H9 (cell line): ENCODE results near the gene ZNF747. TPM values are rescaled to one million over a fixed set of nuclear protein-coding genes. Genes with fewer than 3 reads are reported as not detected.

ENCODE experiments used
- DNase-seq: peaks from one replicate; pipeline ENCODE4 v3.0.0-alpha.2; 2017
- H2AFZ ChIP-seq: one replicate; pipeline ENCODE4 v1.6.1; 2013; ENCODE audit warnings: mild to moderate bottlenecking, low read length, control low read depth, moderate library complexity
- H2AK5ac ChIP-seq: 2 replicates; pipeline ENCODE4 v1.6.1; 2013; ENCODE audit warnings: low read length, control low read depth, mixed read lengths; ENCODE audit not compliant: insufficient read length
- H2BK120ac ChIP-seq: one replicate; pipeline ENCODE4 v1.6.1; 2013; ENCODE audit warnings: low read depth, mild to moderate bottlenecking, low read length, control low read depth, inconsistent platforms; ENCODE audit not compliant: poor library complexity, severe bottlenecking
- H2BK12ac ChIP-seq: 2 replicates; pipeline ENCODE4 v1.6.1; 2013; ENCODE audit warnings: low read length, control low read depth, mixed read lengths, low read depth; ENCODE audit not compliant: insufficient read length
- H2BK15ac ChIP-seq: 2 replicates; pipeline ENCODE4 v1.6.1; 2013; ENCODE audit warnings: low read depth, low read length, control low read depth
- H2BK20ac ChIP-seq: one replicate; pipeline ENCODE4 v1.6.1; 2013; ENCODE audit warnings: low read depth, mild to moderate bottlenecking, low read length, control low read depth, inconsistent platforms; ENCODE audit not compliant: poor library complexity, severe bottlenecking
- H2BK5ac ChIP-seq: 2 replicates; pipeline ENCODE4 v1.6.1; 2013; ENCODE audit warnings: low read length, control low read depth, mixed read lengths; ENCODE audit not compliant: insufficient read length
- H3K14ac ChIP-seq: 2 replicates; pipeline ENCODE4 v1.6.1; 2013; ENCODE audit warnings: low read length, control low read depth; ENCODE audit not compliant: insufficient read depth
- H3K18ac ChIP-seq: 2 replicates; pipeline ENCODE4 v1.6.1; 2013; ENCODE audit warnings: low read depth, mild to moderate bottlenecking, mixed read lengths, low read length, control low read depth; ENCODE audit not compliant: insufficient read length
- H3K23ac ChIP-seq: 2 replicates; pipeline ENCODE4 v1.6.1; 2013; ENCODE audit warnings: low read length, control low read depth, mixed read lengths, low read depth; ENCODE audit not compliant: insufficient read length
- H3K23me2 ChIP-seq: 2 replicates; pipeline ENCODE4 v1.6.1; 2013; ENCODE audit warnings: low read depth, mild to moderate bottlenecking, mixed read lengths, low read length, control low read depth; ENCODE audit not compliant: insufficient read length, poor library complexity, severe bottlenecking
- H3K27ac ChIP-seq: 2 replicates; pipeline ENCODE4 v1.5.1; 2013; ENCODE audit warnings: low read length, control low read depth, mixed read lengths, low read depth; ENCODE audit not compliant: insufficient read length
- H3K27me3 ChIP-seq: 2 replicates; pipeline ENCODE4 v1.6.1; 2013; ENCODE audit warnings: low read length, control low read depth, inconsistent platforms; ENCODE audit not compliant: insufficient read depth
- H3K4ac ChIP-seq: 2 replicates; pipeline ENCODE4 v1.6.1; 2013; ENCODE audit warnings: low read depth, mild to moderate bottlenecking, control low read depth, inconsistent platforms, low read length, moderate library complexity
- H3K4me1 ChIP-seq: 2 replicates; pipeline ENCODE4 v1.6.1; 2013; ENCODE audit warnings: low read length, control low read depth, inconsistent platforms; ENCODE audit not compliant: insufficient read depth
- H3K4me2 ChIP-seq: 2 replicates; pipeline ENCODE4 v1.6.1; 2013; ENCODE audit warnings: low read length, control low read depth, mixed read lengths; ENCODE audit not compliant: insufficient read length, insufficient read depth
- H3K56ac ChIP-seq: 2 replicates; pipeline ENCODE4 v1.6.1; 2013; ENCODE audit warnings: low read depth, mild to moderate bottlenecking, mixed read lengths, low read length, control low read depth; ENCODE audit not compliant: insufficient read length
- H3K79me1 ChIP-seq: 2 replicates; pipeline ENCODE4 v1.6.1; 2013; ENCODE audit warnings: low read depth, mild to moderate bottlenecking, moderate library complexity, low read length, control low read depth, inconsistent platforms; ENCODE audit not compliant: insufficient read depth, poor library complexity, severe bottlenecking
- H3K79me2 ChIP-seq: 2 replicates; pipeline ENCODE4 v1.6.1; 2013; ENCODE audit warnings: low read length, control low read depth, inconsistent platforms; ENCODE audit not compliant: insufficient read depth
- H3K9ac ChIP-seq: 2 replicates; pipeline ENCODE4 v1.6.1; 2013; ENCODE audit warnings: low read length, control low read depth, mixed read lengths; ENCODE audit not compliant: insufficient read length; ENCODE audit errors: extremely low read depth
- H3K9me3 ChIP-seq: one replicate; pipeline ENCODE4 v1.6.1; 2013; ENCODE audit warnings: low read depth, low read length, inconsistent platforms; ENCODE audit not compliant: control insufficient read depth
- H3T11ph ChIP-seq: one replicate; pipeline ENCODE4 v1.6.1; 2013; ENCODE audit warnings: mild to moderate bottlenecking, low read length, control low read depth, inconsistent platforms
- H4K20me1 ChIP-seq: one replicate; pipeline ENCODE4 v1.6.1; 2013; ENCODE audit not compliant: control insufficient read depth, insufficient read length, insufficient read depth
- H4K5ac ChIP-seq: 2 replicates; pipeline ENCODE4 v1.6.1; 2013; ENCODE audit warnings: low read depth, mild to moderate bottlenecking, mixed read lengths, low read length, control low read depth; ENCODE audit not compliant: insufficient read length
- H4K8ac ChIP-seq: replicated peaks from 2 replicates; pipeline ENCODE4 v1.6.1; 2013; ENCODE audit warnings: low read length, control low read depth, mixed read lengths, low read depth; ENCODE audit not compliant: insufficient read length
- H4K91ac ChIP-seq: 2 replicates; pipeline ENCODE4 v1.6.1; 2013; ENCODE audit warnings: low read depth, mild to moderate bottlenecking, moderate library complexity, mixed read lengths, low read length, control low read depth; ENCODE audit not compliant: insufficient read length
- H3K27ac Mint-ChIP-seq, 3 experiments: 2 replicates in 2 of 3; 3 replicates in 1 of 3; pipeline ENCODE4 v1.8.0; 2020 to 2021; ENCODE audit warnings: mixed read lengths in 3 of 3, mild to moderate bottlenecking in 1 of 3, moderate library complexity in 1 of 3
- H3K27me3 Mint-ChIP-seq: 2 replicates; pipeline ENCODE4 v1.8.0; 2021; ENCODE audit warnings: low read depth, mild to moderate bottlenecking, moderate library complexity, mixed read lengths
- H3K36me3 Mint-ChIP-seq, 3 experiments: 2 replicates in 2 of 3; 3 replicates in 1 of 3; pipeline ENCODE4 v1.8.0; 2020 to 2021; ENCODE audit warnings: low read depth in 3 of 3, mixed read lengths in 3 of 3; ENCODE audit not compliant: insufficient read depth in 1 of 3
- H3K4me1 Mint-ChIP-seq, 2 experiments: 2 replicates each; pipeline ENCODE4 v1.8.0; 2020; ENCODE audit warnings: mixed read lengths in 2 of 2
- H3K4me3 Mint-ChIP-seq, 2 experiments: 2 replicates in 1 of 2; 3 replicates in 1 of 2; pipeline ENCODE4 v1.8.0; 2020 to 2021; ENCODE audit warnings: mild to moderate bottlenecking in 2 of 2, mixed read lengths in 2 of 2, moderate library complexity in 1 of 2
- H3K9me3 Mint-ChIP-seq, 2 experiments: 2 replicates in 1 of 2; 3 replicates in 1 of 2; pipeline ENCODE4 v1.8.0; 2020; ENCODE audit warnings: mild to moderate bottlenecking in 2 of 2, mixed read lengths in 2 of 2, moderate library complexity in 1 of 2
- WGBS: extraction: QIAGEN DNeasy Blood & Tissue Kit; methylation state at CpG from one replicate; pipeline ENCODE4 v1.1.7; 2013; ENCODE audit warnings: missing lambda C conversion rate, low lambda C conversion rate, mixed read lengths; ENCODE audit not compliant: insufficient read length; ENCODE audit errors: extremely low coverage; 5-methylcytosine and 5-hydroxymethylcytosine counted together
- total RNA-seq: library from RNA; stranded (reverse); gene quantifications from 2 replicates; pipeline ENCODE4 v1.2.1, GENCODE V29; 2021
- TF ChIP-seq, protein P1 (sequence below): fragments of 200-600 bp; sonication (generic); conservative IDR thresholded peaks from 3 replicates; pipeline ENCODE4 v1.8.0; 2021; ENCODE audit warnings: antibody characterized with exemption, mild to moderate bottlenecking

ZNF747 gene
- total RNA-seq, 1 experiment from 2014 or later = 18.4 TPM

DNA sequence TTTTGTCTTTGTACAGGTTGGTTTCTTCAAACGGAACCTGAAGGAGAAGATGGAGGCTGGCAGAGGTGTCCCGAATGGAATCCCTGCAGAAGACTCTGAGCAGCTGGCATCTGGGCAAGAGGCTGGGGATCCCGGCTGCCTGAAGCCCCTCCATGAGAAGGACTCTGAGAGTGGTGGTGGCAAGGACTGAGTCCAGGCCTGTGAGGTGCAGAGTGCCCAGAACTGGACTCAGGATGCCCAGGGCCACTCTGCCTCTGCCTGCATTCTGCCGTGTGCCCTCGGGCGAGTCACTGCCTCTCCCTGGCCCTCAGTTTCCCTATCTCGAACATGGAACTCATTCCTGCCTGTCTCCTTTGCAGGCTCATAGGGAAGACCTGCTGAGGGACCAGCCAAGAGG, 13.2 kb downstream of the ZNF747 start:
- Mint-ChIP-seq H3K27me3 (peaks cover 2% of the 10 kb centered on the region; the same call in 1 of the 2 replicates), H3K4me1 (peaks cover 3% of the 10 kb centered on the region in 2 experiments), H3K27ac (no peak overlapping the region), H3K36me3 (peaks cover 0 to 13% (median 9%) of the 10 kb centered on the region in 3 experiments; a peak in 5 of 7 replicates), H3K4me3 (no peak overlapping the region), H3K9me3 (no peaks in the 10 kb centered on the region)
- no peak overlapping the region for H2BK5ac ChIP-seq
- no CpG with 5 or more reads among the region's 7 CpGs for WGBS
- H3K23me2 ChIP-seq = peaks cover 6% of the 10 kb centered on the region
- no peaks in the 10 kb centered on the region for H4K20me1 ChIP-seq
- no peaks in the 10 kb centered on the region for H3K79me2 ChIP-seq
- H3K27me3 ChIP-seq = no peaks in the 10 kb centered on the region
- H2AK5ac ChIP-seq = no peak overlapping the region
- H3K4me2 ChIP-seq = no peak overlapping the region
- H2BK15ac ChIP-seq = no peak overlapping the region
- H3K14ac ChIP-seq = no peak overlapping the region
- no peak overlapping the region for H4K5ac ChIP-seq
- no peaks in the 10 kb centered on the region for H3K9me3 ChIP-seq
- no peak overlapping the region for H2BK12ac ChIP-seq
- DNase-seq = no peak
- no peak overlapping the region for H4K91ac ChIP-seq
- no peak overlapping the region for H2AFZ ChIP-seq
- no peak overlapping the region for H3T11ph ChIP-seq
- H3K23ac ChIP-seq = no peak overlapping the region
- no peak overlapping the region for H2BK20ac ChIP-seq
- no peak overlapping the region for H3K4ac ChIP-seq
- H3K56ac ChIP-seq = no peak overlapping the region
- TF ChIP-seq, protein P1, sequence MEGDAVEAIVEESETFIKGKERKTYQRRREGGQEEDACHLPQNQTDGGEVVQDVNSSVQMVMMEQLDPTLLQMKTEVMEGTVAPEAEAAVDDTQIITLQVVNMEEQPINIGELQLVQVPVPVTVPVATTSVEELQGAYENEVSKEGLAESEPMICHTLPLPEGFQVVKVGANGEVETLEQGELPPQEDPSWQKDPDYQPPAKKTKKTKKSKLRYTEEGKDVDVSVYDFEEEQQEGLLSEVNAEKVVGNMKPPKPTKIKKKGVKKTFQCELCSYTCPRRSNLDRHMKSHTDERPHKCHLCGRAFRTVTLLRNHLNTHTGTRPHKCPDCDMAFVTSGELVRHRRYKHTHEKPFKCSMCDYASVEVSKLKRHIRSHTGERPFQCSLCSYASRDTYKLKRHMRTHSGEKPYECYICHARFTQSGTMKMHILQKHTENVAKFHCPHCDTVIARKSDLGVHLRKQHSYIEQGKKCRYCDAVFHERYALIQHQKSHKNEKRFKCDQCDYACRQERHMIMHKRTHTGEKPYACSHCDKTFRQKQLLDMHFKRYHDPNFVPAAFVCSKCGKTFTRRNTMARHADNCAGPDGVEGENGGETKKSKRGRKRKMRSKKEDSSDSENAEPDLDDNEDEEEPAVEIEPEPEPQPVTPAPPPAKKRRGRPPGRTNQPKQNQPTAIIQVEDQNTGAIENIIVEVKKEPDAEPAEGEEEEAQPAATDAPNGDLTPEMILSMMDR = no peak
- no peak overlapping the region for H3K18ac ChIP-seq
- no peaks in the 10 kb centered on the region for H3K4me1 ChIP-seq
- H2BK120ac ChIP-seq = no peak overlapping the region
- H3K27ac ChIP-seq = no peak overlapping the region
- no peak overlapping the region for H4K8ac ChIP-seq
- H3K79me1 ChIP-seq = no peaks in the 10 kb centered on the region
- no peak overlapping the region for H3K9ac ChIP-seq
